H1 (cell line): ENCODE measurements around the gene DNAH8. TPM values are rescaled to one million over a fixed set of nuclear protein-coding genes. Genes with fewer than 3 reads are reported as not detected.

ENCODE experiments used
- KDM1A ChIP-seq: fragments of 200-600, 300-600 bp; sonication (generic); IDR thresholded peaks from 2 replicates; pipeline ENCODE4 v1.7.1; 2016; ENCODE audit warnings: mild to moderate bottlenecking, low read length, borderline replicate concordance
- SUZ12 ChIP-seq: fragments of 200-600 bp; sonication (generic); IDR thresholded peaks from 2 replicates; pipeline ENCODE4 v1.6.1; 2012; ENCODE audit warnings: mild to moderate bottlenecking, inconsistent platforms, low read length, moderate library complexity, mixed read lengths
- polyA plus RNA-seq, 7 experiments: library from polyadenylated mRNA; depleted of rRNA in 3 of 7; stranded (reverse) in 5 of 7; unstranded in 2 of 7; fragments of >200 nt in 5 of 7; fragments of 200-250 nt in 2 of 7; gene quantifications; 1 replicate in 5 of 7; 2 replicates in 1 of 7; 4 replicates in 1 of 7; pipeline versions ENCODE4 v1.2.1 to v1.2.3, GENCODE V29; 2011 to 2013; ENCODE audit warnings: missing spikeins in 2 of 7, mixed read lengths in 2 of 7
- total RNA-seq: library from RNA; stranded (reverse); fragmentation: NEBNext Ultra II Directional; extraction: Animal tissue kit (Norgen Biotek cat#: 25700); gene quantifications from 2 replicates; pipeline ENCODE4 v1.2.1, GENCODE V29; 2021
- TF ChIP-seq, protein P1 (sequence below): fragments of 300-600 bp; sonication (generic); IDR thresholded peaks from 2 replicates; pipeline ENCODE4 v1.7.1; 2012; ENCODE audit warnings: low read length, moderate library complexity, mild to moderate bottlenecking, inconsistent platforms; ENCODE audit not compliant: insufficient replicate concordance

The DNAH8 gene
- total and polyA plus RNA-seq, 2 of the 8 experiments (the other 6 are each of a cell fraction or from before 2014, with no cell fraction given) = under 0.01 TPM; not detected in 1

DNA sequence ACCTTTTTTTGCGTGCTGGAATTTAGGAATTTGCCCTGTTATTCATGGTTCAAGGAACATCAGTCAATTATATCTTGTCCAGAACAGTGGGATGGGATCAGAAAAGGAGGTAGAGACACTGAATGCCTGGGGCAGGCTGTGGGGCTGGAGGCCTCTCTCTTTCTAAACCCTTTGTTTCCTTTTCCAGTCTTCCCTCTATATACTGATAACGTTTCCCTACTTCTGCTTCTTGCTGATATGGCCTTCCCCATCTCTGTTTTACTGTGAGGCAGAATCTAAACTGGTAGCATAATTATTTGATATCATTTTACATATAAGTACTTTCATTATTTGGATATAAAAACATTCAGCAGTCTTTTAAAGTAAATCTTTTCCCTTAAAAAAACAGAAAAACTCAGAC is 67.5 kb downstream of the DNAH8 start (continued):
- TF ChIP-seq, protein P1, sequence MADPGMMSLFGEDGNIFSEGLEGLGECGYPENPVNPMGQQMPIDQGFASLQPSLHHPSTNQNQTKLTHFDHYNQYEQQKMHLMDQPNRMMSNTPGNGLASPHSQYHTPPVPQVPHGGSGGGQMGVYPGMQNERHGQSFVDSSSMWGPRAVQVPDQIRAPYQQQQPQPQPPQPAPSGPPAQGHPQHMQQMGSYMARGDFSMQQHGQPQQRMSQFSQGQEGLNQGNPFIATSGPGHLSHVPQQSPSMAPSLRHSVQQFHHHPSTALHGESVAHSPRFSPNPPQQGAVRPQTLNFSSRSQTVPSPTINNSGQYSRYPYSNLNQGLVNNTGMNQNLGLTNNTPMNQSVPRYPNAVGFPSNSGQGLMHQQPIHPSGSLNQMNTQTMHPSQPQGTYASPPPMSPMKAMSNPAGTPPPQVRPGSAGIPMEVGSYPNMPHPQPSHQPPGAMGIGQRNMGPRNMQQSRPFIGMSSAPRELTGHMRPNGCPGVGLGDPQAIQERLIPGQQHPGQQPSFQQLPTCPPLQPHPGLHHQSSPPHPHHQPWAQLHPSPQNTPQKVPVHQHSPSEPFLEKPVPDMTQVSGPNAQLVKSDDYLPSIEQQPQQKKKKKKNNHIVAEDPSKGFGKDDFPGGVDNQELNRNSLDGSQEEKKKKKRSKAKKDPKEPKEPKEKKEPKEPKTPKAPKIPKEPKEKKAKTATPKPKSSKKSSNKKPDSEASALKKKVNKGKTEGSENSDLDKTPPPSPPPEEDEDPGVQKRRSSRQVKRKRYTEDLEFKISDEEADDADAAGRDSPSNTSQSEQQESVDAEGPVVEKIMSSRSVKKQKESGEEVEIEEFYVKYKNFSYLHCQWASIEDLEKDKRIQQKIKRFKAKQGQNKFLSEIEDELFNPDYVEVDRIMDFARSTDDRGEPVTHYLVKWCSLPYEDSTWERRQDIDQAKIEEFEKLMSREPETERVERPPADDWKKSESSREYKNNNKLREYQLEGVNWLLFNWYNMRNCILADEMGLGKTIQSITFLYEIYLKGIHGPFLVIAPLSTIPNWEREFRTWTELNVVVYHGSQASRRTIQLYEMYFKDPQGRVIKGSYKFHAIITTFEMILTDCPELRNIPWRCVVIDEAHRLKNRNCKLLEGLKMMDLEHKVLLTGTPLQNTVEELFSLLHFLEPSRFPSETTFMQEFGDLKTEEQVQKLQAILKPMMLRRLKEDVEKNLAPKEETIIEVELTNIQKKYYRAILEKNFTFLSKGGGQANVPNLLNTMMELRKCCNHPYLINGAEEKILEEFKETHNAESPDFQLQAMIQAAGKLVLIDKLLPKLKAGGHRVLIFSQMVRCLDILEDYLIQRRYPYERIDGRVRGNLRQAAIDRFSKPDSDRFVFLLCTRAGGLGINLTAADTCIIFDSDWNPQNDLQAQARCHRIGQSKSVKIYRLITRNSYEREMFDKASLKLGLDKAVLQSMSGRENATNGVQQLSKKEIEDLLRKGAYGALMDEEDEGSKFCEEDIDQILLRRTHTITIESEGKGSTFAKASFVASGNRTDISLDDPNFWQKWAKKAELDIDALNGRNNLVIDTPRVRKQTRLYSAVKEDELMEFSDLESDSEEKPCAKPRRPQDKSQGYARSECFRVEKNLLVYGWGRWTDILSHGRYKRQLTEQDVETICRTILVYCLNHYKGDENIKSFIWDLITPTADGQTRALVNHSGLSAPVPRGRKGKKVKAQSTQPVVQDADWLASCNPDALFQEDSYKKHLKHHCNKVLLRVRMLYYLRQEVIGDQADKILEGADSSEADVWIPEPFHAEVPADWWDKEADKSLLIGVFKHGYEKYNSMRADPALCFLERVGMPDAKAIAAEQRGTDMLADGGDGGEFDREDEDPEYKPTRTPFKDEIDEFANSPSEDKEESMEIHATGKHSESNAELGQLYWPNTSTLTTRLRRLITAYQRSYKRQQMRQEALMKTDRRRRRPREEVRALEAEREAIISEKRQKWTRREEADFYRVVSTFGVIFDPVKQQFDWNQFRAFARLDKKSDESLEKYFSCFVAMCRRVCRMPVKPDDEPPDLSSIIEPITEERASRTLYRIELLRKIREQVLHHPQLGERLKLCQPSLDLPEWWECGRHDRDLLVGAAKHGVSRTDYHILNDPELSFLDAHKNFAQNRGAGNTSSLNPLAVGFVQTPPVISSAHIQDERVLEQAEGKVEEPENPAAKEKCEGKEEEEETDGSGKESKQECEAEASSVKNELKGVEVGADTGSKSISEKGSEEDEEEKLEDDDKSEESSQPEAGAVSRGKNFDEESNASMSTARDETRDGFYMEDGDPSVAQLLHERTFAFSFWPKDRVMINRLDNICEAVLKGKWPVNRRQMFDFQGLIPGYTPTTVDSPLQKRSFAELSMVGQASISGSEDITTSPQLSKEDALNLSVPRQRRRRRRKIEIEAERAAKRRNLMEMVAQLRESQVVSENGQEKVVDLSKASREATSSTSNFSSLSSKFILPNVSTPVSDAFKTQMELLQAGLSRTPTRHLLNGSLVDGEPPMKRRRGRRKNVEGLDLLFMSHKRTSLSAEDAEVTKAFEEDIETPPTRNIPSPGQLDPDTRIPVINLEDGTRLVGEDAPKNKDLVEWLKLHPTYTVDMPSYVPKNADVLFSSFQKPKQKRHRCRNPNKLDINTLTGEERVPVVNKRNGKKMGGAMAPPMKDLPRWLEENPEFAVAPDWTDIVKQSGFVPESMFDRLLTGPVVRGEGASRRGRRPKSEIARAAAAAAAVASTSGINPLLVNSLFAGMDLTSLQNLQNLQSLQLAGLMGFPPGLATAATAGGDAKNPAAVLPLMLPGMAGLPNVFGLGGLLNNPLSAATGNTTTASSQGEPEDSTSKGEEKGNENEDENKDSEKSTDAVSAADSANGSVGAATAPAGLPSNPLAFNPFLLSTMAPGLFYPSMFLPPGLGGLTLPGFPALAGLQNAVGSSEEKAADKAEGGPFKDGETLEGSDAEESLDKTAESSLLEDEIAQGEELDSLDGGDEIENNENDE = no peak
- TF ChIP-seq KDM1A = no peak
- TF ChIP-seq SUZ12 = no peak
